ENCODE measurements around the gene NSD1. TPM values are rescaled to one million over a fixed set of nuclear protein-coding genes. Genes with fewer than 3 reads are reported as not detected.
A peak's percentile ranks its signal among the peaks of the same experiment; 100 is the strongest.

Gene NSD1
- total and polyA plus RNA-seq, 9 of the 15 experiments (the other 6 are each of a cell fraction or from before 2014, with no cell fraction given): 3.8 to 51.0 (median 24.7) TPM

GRCh38 chr5:177134697-177135225 lies 1.2 kb downstream of the NSD1 start:
- in situ Hi-C loops (cut with MboI): no loop called here
- no TSS peak for BruUV-seq (replicated peaks)
- ChIA-PET CTCF (ENCODE audit: low intra/inter-chr PET ratio) (no interaction called here), POLR2A (interaction anchor here (0.6 to 2.4 kb wide), 3 partner anchors 10 to 216 kb away, joined by 3 to 6 read pairs (median 5); no protein-coding TSS in a partner anchor)
- Histone ChIP-seq H4K20me1 (replicated peaks; ENCODE audit: control insufficient read depth, insufficient read depth, low read length) (no peaks in the 10 kb centered on the region; the same call in 1 of the 2 replicates), H3K9me1 (ENCODE audit: control insufficient read depth, insufficient read depth, low read length) (no peaks in the 10 kb centered on the region), H3K79me2 (ENCODE audit: control insufficient read depth, insufficient read depth, low read length) (peaks cover 56% of the 10 kb centered on the region), H3K4me3 (peak overlapping the region; percentile 71), H3K4me1 (replicated peaks in 1 of 2; ENCODE audit: control insufficient read depth in 2 of 2, insufficient read depth in 2 of 2, low read length in 2 of 2) (peaks cover 20 to 29% of the 10 kb centered on the region in 2 experiments), H2AFZ (ENCODE audit: low read depth, low read length) (peak overlapping the region; percentile 91), H3K9me3 (replicated peaks; ENCODE audit: control insufficient read depth, insufficient read depth, low read depth, low read length) (no peaks in the 10 kb centered on the region), H3K36me3 (ENCODE audit: control insufficient read depth, insufficient read depth, low read length) (peaks cover 43% of the 10 kb centered on the region), H3K27ac (ENCODE audit: extremely low read depth, low read depth, low read length) (peak overlapping the region; percentile 91), H3K27me3 (ENCODE audit: control insufficient read depth in 2 of 2, insufficient read depth in 2 of 2, low read length in 2 of 2) (no peaks in the 10 kb centered on the region), H3K9ac (ENCODE audit: insufficient read depth in 1 of 2, low read depth in 2 of 2, low read length in 2 of 2) (peak overlapping the region; percentile 70 to 97), H3K4me2 (ENCODE audit: insufficient read depth, low read length) (peak overlapping the region; percentile 82)
- 3% methylated on average over 12 of the region's 13 CpGs for WGBS (ENCODE audit: insufficient coverage, low coverage, missing lambda C conversion rate)
- intact Hi-C loops (cut with micrococcal nuclease): loop anchor here (5.0 kb wide), 1 partner anchor 168 kb away; the partner anchor contains the start of genes PRELID1 and RAB24
- DNase-seq (ENCODE audit: extremely low read depth in 1 of 4, low spot score in 3 of 4) (no peak), ATAC-seq (no peak), FAIRE-seq (no peak)
- TF ChIP-seq ZNF766 (CRISPR knock-in tag; conservative IDR thresholded peaks at IDR 0.05) (0 out of 2 replicates have a peak, but pooled peaks have one; percentile 15), TRIM25 (IDR thresholded peaks at IDR 0.05; ENCODE audit: borderline replicate concordance) (no peak), SMC3 (conservative IDR thresholded peaks at IDR 0.05; ENCODE audit: insufficient read depth, low read depth, low read length) (0 out of 2 replicates have a peak, but pooled peaks have one; percentile 1), ZBTB9 (CRISPR knock-in tag; IDR thresholded peaks at IDR 0.05) (no peak), YY1 (IDR thresholded peaks at IDR 0.05; ENCODE audit: borderline replicate concordance in 1 of 3, control insufficient read depth in 1 of 3, extremely low read depth in 1 of 3, insufficient read depth in 3 of 3, insufficient read length in 1 of 3, insufficient replicate concordance in 2 of 3, low read depth in 1 of 3, low read length in 2 of 3) (peak in 2 of 3 experiments; percentile 37 to 72), ZNF197 (CRISPR knock-in tag; IDR thresholded peaks at IDR 0.05; ENCODE audit: low read depth) (no peak), NRF1 (conservative IDR thresholded peaks at IDR 0.05 in 1 of 2, IDR thresholded peaks at IDR 0.05 in 1 of 2) (peak in 1 of 2 experiments; percentile 50; a peak in 3 of 4 replicates)

Data from K562 (cell line).